BJ (cell line): Measurements from ENCODE around the gene ARHGEF1. TPM values are rescaled to one million over a fixed set of nuclear protein-coding genes. Genes with fewer than 3 reads are reported as not detected.

Experiments
- CTCF ChIA-PET: fragments of 350-600 bp; formaldehyde crosslinking; extraction: SDS; loops from one replicate; lab custom pipeline; 2021; ENCODE audit warnings: antibody characterized with exemption, inconsistent platforms; lab: Yijun Ruan, JAX
- POLR2A ChIA-PET: fragments of 300-600 bp; sonication (Branson Sonifier 250); formaldehyde crosslinking; extraction: SDS; loops from one replicate; lab custom pipeline; 2021; ENCODE audit warnings: antibody characterized with exemption; lab: Charles Lee
- DNase-seq: peaks from one replicate; pipeline ENCODE4 v3.0.0-alpha.2; 2011; ENCODE audit warnings: low read depth
- H3K27me3 ChIP-seq: 2 replicates; pipeline ENCODE4 v1.6.0; 2011; ENCODE audit warnings: low read length; ENCODE audit not compliant: control insufficient read depth, insufficient read depth
- H3K36me3 ChIP-seq: 2 replicates; pipeline ENCODE4 v1.5.1; 2011; ENCODE audit warnings: low read length; ENCODE audit not compliant: control insufficient read depth, insufficient read depth
- H3K4me3 ChIP-seq: 2 replicates; pipeline ENCODE4 v1.5.1; 2011; ENCODE audit warnings: low read depth, mild to moderate bottlenecking, control low read depth, low read length
- CTCF ChIP-seq: IDR thresholded peaks from 2 replicates; pipeline ENCODE4 v1.5.1; 2011; ENCODE audit warnings: low read depth, mild to moderate bottlenecking, control low read depth, inconsistent platforms, low read length, moderate library complexity; ENCODE audit not compliant: insufficient read depth
- polyA minus RNA-seq: library from RNA; depleted of rRNA, polyadenylated mRNA; stranded (reverse); fragments of >200 nt; gene quantifications from 2 replicates; pipeline ENCODE4 v1.2.3, GENCODE V29; 2011; rRNA and poly(A)+ RNA removed
- polyA plus RNA-seq: library from polyadenylated mRNA; depleted of rRNA; stranded (reverse); fragments of >200 nt; gene quantifications from 2 replicates; pipeline ENCODE4 v1.2.3, GENCODE V29; 2011; rRNA removed

ARHGEF1 gene
- polyA plus RNA-seq: 24.4 and 41.0 TPM in 2 replicates
- polyA minus RNA-seq: 19.2 and 22.2 TPM in 2 replicates

DNA sequence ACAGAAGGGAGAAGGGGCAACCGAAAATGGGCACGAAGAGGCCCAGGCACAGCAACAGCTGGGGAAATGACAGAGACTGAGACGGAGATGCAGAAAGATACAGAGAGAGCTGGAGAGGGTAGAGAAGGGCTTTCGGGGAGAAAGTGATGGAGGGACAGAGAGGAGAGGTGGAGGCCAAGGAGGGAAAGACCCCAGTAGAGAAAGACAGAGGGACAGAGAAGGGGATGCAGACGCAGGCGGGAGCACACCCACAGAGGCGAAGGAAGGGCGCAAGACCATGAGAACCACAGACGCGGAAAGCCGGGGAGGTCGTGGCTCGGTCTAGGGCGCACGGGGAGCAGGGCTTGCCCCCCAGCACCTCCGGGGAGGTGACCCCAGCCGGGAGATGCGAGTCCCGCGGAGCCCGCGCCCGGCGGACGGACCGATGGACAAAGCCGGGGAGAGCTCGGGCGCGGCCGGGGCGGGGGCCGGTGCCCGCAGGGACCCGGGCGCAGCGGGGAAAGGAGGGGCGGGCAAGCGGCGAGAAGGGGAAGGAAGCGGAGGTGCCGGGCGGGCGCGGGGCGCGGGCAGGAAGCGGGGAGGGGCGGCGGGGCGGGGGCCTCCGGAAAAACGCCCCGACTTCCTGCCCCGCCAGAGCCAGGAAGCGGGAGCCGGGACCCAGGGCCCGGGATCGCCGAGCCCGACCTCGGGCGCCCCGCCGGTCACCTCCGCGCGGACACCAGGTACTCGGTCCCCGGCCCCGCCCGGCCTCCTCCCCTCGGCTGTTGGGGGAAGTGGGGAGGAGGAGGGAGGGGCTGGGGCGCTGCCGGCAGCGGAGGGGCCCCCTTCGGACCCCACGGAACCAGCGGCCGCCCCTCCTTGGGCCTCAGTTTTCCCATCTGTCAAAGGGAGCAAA is at the start of gene ARHGEF1:
Gene ARHGEF1 (plus strand): TSS at position 617 of the 895 bp plus-strand sequence. CDS start 4,899 bp downstream, outside the sequence.
- no peak for DNase-seq
- Histone ChIP-seq H3K27me3 (no peaks in the 10 kb centered on the region), H3K4me3 (peak within 1 kb of the TSS; percentile 99), H3K36me3 (peaks cover 2% of the 10 kb centered on the region; the same call in 1 of the 2 replicates)
- TF ChIP-seq CTCF: no peak
- ChIA-PET POLR2A (interaction anchor here (0.6 kb wide), 1 partner anchor 42 kb away, joined by 13 read pairs; no protein-coding TSS in a partner anchor), CTCF (interaction anchor here (0.8 to 2.3 kb wide), 3 partner anchors 9 to 75 kb away, joined by 3 to 7 read pairs (median 4); no protein-coding TSS in a partner anchor)

- no peak overlapping the region for H3K4me3 ChIP-seq
- DNase-seq: no peak
- ChIA-PET CTCF (interaction anchor here (1.3 kb wide), 1 partner anchor 15 kb away, joined by 4 read pairs; no protein-coding TSS in a partner anchor), POLR2A (no interaction called here)
- no peaks in the 10 kb centered on the region for H3K36me3 ChIP-seq
- H3K27me3 ChIP-seq: peaks cover 8% of the 10 kb centered on the region; the same call in 1 of the 2 replicates
- TF ChIP-seq CTCF: no peak
Measured at GRCh38 chr19:41837981-41838708, 44.8 kb upstream of the ARHGEF1 start.

DNA sequence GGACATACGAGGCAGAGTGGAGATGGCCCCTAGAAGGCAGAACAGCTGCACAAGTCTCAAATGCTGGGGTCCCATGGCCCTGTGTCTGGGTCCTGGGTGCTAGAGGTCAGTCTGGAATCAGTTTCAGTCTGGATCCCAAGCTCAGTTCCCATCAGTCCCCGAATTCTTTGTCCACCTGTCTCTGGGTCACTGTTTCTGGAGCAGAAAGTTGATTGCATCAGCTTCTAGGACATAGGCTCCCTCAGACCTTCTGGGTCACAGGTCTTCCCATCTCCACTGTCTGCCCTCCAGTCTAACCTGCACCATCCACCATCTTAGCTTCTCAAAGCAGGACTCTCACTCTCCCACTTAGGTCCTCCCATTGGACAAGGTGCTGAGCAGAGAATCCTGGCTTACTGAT is 43.8 kb upstream of the ARHGEF1 start:
- ChIA-PET CTCF (no interaction called here), POLR2A (no interaction called here)
- H3K27me3 ChIP-seq: peaks cover 8% of the 10 kb centered on the region; the same call in 1 of the 2 replicates
- no peak for TF ChIP-seq CTCF
- H3K4me3 ChIP-seq: no peak overlapping the region
- DNase-seq: no peak
- no peaks in the 10 kb centered on the region for H3K36me3 ChIP-seq

DNA sequence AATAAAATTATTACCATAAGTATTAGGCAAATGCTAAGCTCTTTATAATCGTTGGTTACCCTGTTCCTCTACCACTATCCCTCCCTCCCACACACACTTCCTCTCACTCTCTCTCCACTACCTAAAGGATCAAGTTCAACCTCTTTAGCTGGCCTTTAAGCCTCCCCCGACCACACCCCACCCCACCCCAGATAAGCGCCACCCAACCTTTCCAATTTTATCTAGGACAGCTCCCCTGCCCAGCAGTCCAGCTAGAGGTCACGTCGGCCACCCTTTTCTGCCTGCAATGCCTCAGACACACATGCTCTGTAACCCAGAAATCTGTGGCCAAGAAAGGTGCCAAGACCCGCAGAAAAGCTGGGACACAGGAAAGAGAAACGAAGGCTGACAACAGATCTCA is 39.6 kb upstream of the ARHGEF1 start:
- CTCF ChIA-PET: interaction anchor here (2.0 kb wide), 1 partner anchor 7 kb away, joined by 8 read pairs; no protein-coding TSS in a partner anchor
- no peaks in the 10 kb centered on the region for H3K36me3 ChIP-seq
- no peak for TF ChIP-seq CTCF
- POLR2A ChIA-PET: no interaction called here
- DNase-seq: no peak
- no peak overlapping the region for H3K4me3 ChIP-seq
- H3K27me3 ChIP-seq: peaks cover 8% of the 10 kb centered on the region; the same call in 1 of the 2 replicates
